ENCODE measurements around the gene ARG2. TPM values are rescaled to one million over a fixed set of nuclear protein-coding genes. Genes with fewer than 3 reads are reported as not detected.
"Not testable (repeated sequence)": the region's sequence is repeated elsewhere in the genome, so short reads cannot be mapped to it uniquely, and the experiment has no call there.

The ARG2 gene
- polyA plus RNA-seq, 6 donors from 2014 or later, result 0.70 to 1.4 (median 1.1) TPM; not detected in 1

DNA sequence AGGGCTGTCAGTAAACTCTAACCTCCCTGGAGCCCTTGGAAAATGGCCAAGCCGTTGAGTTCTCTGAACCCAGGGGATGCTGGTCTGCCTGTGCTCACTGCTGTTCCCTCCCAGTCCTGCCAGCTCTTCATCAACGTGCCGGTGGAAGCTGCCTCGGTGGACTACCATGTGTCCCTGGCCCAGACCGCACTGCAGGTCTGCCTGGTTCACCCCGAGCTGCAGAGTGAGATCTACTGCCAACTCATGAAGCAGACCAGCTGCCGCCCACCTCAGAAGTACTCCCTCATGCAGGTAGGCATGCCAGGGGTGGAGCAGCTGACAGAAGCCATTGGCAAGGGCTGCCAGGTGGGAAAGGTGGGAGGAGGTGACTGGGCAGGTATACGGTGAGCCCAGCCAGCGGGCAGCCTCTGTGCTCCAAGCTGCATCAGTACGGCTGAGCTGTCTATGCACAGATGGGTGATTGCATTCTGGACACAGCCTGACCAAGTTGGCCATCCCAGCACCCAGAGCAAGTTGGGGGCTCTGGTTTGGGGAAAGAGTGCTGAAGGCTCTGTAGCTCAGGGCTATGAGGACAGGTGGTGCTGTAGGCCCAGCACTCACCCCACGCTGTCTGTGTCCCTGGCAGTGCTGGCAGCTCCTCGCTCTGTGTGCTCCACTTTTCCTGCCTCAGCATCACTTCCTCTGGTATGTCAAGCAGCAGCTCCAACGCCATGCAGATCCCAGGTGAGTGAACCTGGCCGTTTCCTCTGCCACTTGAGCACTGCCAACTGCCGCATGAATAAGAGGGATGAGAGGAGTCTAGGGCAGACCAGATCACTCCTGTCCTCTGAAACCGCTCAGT lies 41.6 kb upstream of the ARG2 start:
- ATAC-seq (ENCODE audit: low read depth in 2 of 2) (no peak), DNase-seq (no peak)
- H3K36me3 Mint-ChIP-seq, result no peaks in the 10 kb centered on the region
- no peaks in the 10 kb centered on the region for H3K27me3 Mint-ChIP-seq
- H3K4me3 Mint-ChIP-seq, result no peak overlapping the region
- peak overlapping the region in 1 of 6 donors; percentile 15 for H3K27ac Mint-ChIP-seq
- H3K9me3 Mint-ChIP-seq, result no peaks in the 10 kb centered on the region
- H3K4me1 Mint-ChIP-seq, result no peaks in the 10 kb centered on the region

- H3K4me1 Mint-ChIP-seq, result no peaks in the 10 kb centered on the region
- ATAC-seq (ENCODE audit: low read depth in 2 of 2) (no peak), DNase-seq (no peak)
- H3K9me3 Mint-ChIP-seq, result no peaks in the 10 kb centered on the region
- no peaks in the 10 kb centered on the region for H3K36me3 Mint-ChIP-seq
- H3K27ac Mint-ChIP-seq, result peak overlapping the region in 1 of 6 donors; percentile 18
- no peak overlapping the region for H3K4me3 Mint-ChIP-seq
- no peaks in the 10 kb centered on the region for H3K27me3 Mint-ChIP-seq
Measured at GRCh38 chr14:67579040-67579439, 40.7 kb upstream of the ARG2 start.

- no peak overlapping the region for H3K27ac Mint-ChIP-seq
- no peaks in the 10 kb centered on the region for H3K9me3 Mint-ChIP-seq
- H3K27me3 Mint-ChIP-seq, result no peaks in the 10 kb centered on the region
- ATAC-seq (ENCODE audit: low read depth in 2 of 2) (no peak), DNase-seq (no peak)
- no peaks in the 10 kb centered on the region for H3K36me3 Mint-ChIP-seq
- no peak overlapping the region for H3K4me3 Mint-ChIP-seq
- H3K4me1 Mint-ChIP-seq, result no peaks in the 10 kb centered on the region
Measured at GRCh38 chr14:67579636-67580035, 40.1 kb upstream of the ARG2 start.

- Mint-ChIP-seq H3K27me3 (no peaks in the 10 kb centered on the region), H3K4me3 (no peak overlapping the region), H3K36me3 (no peaks in the 10 kb centered on the region), H3K4me1 (no peaks in the 10 kb centered on the region), H3K9me3 (no peaks in the 10 kb centered on the region), H3K27ac (no peak overlapping the region)
- ATAC-seq (ENCODE audit: low read depth in 2 of 2) (no peak), DNase-seq (no peak)
Measured at GRCh38 chr14:67580336-67581171, 39.2 kb upstream of the ARG2 start.

DNA sequence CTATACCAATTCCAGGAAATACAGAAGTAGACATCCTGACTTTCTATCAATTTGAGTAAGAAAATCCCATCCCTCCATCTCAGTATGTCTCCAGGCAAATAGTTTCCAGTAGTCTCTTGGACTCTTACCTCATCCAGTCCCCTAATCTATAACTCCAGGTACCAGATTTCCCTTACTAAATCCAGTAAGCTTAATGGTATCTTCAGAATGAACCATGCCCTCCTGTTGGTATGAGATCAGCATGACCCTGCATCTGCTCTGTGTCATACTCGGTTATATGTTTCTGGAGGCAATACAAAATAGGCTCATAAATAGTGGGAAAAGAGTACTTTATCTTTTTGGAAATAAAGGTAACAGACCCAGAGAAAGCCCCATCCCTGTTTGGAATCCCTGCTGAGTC lies 38.1 kb upstream of the ARG2 start:
- Mint-ChIP-seq H3K4me1 (peaks cover 7% of the 10 kb centered on the region in 3 donors), H3K9me3 (no peaks in the 10 kb centered on the region), H3K36me3 (no peaks in the 10 kb centered on the region), H3K27me3 (no peaks in the 10 kb centered on the region), H3K4me3 (no peak overlapping the region), H3K27ac (peak overlapping the region in 1 of 6 donors; percentile 35)
- DNase-seq, result no peak
- no peak for ATAC-seq (ENCODE audit: low read depth in 2 of 2)

DNA sequence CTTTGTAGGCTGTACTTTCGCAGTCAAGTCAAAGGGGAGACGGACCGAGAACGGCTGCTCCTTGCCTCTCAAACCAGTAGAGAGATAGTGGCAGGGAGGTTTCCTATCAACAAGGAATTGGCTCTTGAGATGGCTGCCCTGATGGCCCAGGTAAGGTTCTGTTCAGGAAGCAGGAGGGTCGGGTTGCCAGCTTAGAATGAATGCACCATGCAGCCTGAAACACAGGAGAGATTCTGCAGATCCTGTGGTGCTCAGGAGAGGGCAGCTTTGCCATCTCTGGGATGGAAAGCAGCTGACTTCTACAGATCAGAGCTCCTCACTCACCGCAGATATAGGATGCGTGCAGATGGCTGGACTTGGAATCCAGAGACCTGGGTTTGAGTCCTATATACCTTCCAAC lies 37.7 kb upstream of the ARG2 start:
- Mint-ChIP-seq H3K4me1 (peaks cover 7 to 11% (median 9%) of the 10 kb centered on the region in 3 donors), H3K27me3 (no peaks in the 10 kb centered on the region), H3K36me3 (no peaks in the 10 kb centered on the region), H3K9me3 (no peaks in the 10 kb centered on the region), H3K27ac (peak overlapping the region in 1 of 6 donors; percentile 35), H3K4me3 (no peak overlapping the region)
- ATAC-seq (ENCODE audit: low read depth in 2 of 2), result no peak
- no peak for DNase-seq

- ATAC-seq (ENCODE audit: low read depth in 2 of 2) (peak; percentile 89 to 95), DNase-seq (peak; percentile 53)
- no peak overlapping the region for H3K4me3 Mint-ChIP-seq
- H3K36me3 Mint-ChIP-seq, result no peaks in the 10 kb centered on the region
- H3K27me3 Mint-ChIP-seq, result no peaks in the 10 kb centered on the region
- H3K4me1 Mint-ChIP-seq, result peaks cover 7 to 13% (median 9%) of the 10 kb centered on the region in 3 donors
- no peaks in the 10 kb centered on the region for H3K9me3 Mint-ChIP-seq
- H3K27ac Mint-ChIP-seq, result no peak overlapping the region
Measured at GRCh38 chr14:67583711-67584644, 35.7 kb upstream of the ARG2 start.

GRCh38 chr14:67584978-67585377 lies 34.7 kb upstream of the ARG2 start:
- Mint-ChIP-seq H3K4me1 (peaks cover 7 to 13% (median 9%) of the 10 kb centered on the region in 3 donors), H3K9me3 (no peaks in the 10 kb centered on the region), H3K4me3 (no peak overlapping the region), H3K27ac (no peak overlapping the region), H3K27me3 (no peaks in the 10 kb centered on the region), H3K36me3 (peaks cover 0 to 4% of the 10 kb centered on the region in 2 donors)
- DNase-seq (no peak), ATAC-seq (ENCODE audit: low read depth in 2 of 2) (no peak)

DNA sequence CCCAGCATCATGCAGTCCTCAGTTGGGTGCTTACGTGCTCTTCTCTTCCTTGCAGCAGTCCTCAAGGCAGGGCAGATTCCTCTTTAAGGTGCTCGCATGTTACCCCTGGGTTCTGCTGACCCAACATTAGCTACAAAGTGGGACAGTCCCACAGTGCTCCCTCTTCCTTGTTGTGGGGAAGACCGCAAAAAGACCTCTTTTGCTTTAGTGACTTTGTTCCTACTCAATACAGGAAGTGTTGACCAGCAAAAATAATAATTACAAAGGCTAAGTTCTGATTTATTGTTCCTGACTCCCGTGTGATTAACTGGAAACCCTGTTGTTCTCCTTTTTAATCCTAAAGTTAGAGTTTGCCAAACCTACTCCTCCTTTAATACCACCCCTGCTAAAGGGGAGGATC lies 33.4 kb upstream of the ARG2 start:
- ATAC-seq (ENCODE audit: low read depth in 2 of 2) (no peak), DNase-seq (no peak)
- Mint-ChIP-seq H3K9me3 (no peaks in the 10 kb centered on the region), H3K4me3 (no peak overlapping the region), H3K27ac (peak overlapping the region in 5 of 6 donors; percentile 3 to 93 (median 57)), H3K27me3 (no peaks in the 10 kb centered on the region), H3K36me3 (peaks cover 0 to 7% of the 10 kb centered on the region in 2 donors), H3K4me1 (peaks cover 7 to 13% (median 9%) of the 10 kb centered on the region in 3 donors)

DNA sequence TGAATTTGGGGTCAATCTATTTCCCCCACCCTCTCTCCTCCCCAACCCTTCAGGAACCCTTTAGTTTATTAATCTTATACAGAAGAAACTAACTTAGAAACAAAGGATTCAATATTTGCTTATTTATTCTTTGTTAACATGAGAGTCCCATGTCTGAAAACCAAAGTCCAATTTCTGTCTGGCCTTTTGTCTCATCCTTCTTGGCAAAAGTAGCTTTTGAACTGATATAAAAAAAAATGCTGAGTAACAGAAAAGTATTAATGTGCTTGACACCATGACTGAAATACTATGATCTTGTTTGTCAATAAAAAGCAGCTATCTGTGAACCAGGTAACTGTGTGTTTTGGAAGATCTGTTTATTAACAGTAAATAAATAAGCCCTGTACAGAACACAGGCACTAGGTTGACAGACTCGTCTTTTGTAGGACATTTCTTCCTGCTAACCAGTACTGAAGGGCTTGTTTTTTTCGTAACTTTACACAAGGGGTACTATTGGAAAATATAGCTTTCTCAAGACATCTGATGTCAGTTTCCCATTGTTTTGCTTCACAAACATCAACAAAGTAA lies 30.4 kb upstream of the ARG2 start:
- H3K36me3 Mint-ChIP-seq, result peaks cover 0 to 7% of the 10 kb centered on the region in 2 donors
- H3K4me3 Mint-ChIP-seq, result no peak overlapping the region
- peaks cover 7 to 14% (median 12%) of the 10 kb centered on the region in 3 donors for H3K4me1 Mint-ChIP-seq
- no peak for DNase-seq
- H3K9me3 Mint-ChIP-seq, result no peaks in the 10 kb centered on the region
- no peaks in the 10 kb centered on the region for H3K27me3 Mint-ChIP-seq
- no peak overlapping the region for H3K27ac Mint-ChIP-seq
- no peak for ATAC-seq (ENCODE audit: low read depth in 2 of 2)

GRCh38 chr14:67593650-67594049 lies 26.1 kb upstream of the ARG2 start:
- Mint-ChIP-seq H3K4me1 (peaks cover 10 to 27% (median 24%) of the 10 kb centered on the region in 3 donors), H3K27ac (peak overlapping the region in 1 of 6 donors; percentile 29)
- not testable (repeated sequence) for H3K9me3 Mint-ChIP-seq; H3K36me3 Mint-ChIP-seq; DNase-seq; H3K27me3 Mint-ChIP-seq; H3K4me3 Mint-ChIP-seq; ATAC-seq (ENCODE audit: low read depth in 2 of 2)

- no peak overlapping the region for H3K27ac Mint-ChIP-seq
- no peaks in the 10 kb centered on the region for H3K36me3 Mint-ChIP-seq
- H3K9me3 Mint-ChIP-seq, result no peaks in the 10 kb centered on the region
Measured at GRCh38 chr14:67595392-67595791, 24.3 kb upstream of the ARG2 start.

More at GRCh38 chr14:67595392-67595791, 24.3 kb upstream of the ARG2 start:
- Mint-ChIP-seq H3K4me1 (peaks cover 21 to 42% (median 37%) of the 10 kb centered on the region in 3 donors), H3K27me3 (no peaks in the 10 kb centered on the region), H3K4me3 (peak overlapping the region in 1 of 8 donors; percentile 5)
- ATAC-seq (ENCODE audit: low read depth in 2 of 2), result no peak
- DNase-seq, result no peak

Data from naive B cell (primary cell).